ENCODE measurements around the gene NPPB.

NPPB gene

DNA sequence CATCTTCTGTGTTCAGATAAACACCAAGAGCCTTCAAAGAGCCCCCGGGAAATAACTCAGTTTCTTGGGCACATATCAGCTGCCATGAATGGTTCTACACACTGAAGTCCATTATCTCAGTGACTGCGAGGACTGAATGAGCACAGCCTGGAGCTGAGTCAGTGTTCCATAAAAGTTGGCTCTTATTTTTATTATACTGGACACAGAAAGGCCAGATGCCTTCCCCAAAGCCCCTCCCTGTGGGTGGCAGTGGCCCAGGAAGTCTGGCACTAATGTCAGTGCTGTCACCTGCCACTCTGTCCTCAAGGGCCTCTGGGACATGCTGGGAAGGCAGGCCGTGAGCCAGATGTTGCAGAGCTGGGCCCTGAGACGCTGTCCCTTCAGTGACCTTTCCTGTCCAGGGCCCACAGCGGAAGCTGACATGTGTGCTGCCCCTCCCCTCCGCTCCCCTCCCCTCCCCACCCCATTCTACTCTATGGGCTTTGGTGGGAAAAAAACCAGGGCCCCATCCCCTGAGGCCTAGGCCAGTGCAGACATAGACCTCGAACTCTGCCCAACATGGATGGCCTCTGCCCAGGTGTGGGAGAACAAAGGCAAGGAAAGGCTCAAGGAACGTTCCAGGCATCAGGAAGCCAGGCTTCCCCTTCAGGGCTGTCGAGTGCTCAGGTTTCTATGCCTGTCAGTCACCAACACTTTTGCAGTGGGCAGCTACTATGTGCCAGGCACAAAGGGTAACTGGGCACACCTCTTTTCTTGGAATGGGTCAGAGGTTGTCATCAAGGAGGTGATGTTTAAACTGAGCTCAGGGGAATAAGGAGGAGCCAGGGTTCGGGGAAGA is 22.4 kb upstream of the NPPB start:
- DNase-seq: no peak

DNA sequence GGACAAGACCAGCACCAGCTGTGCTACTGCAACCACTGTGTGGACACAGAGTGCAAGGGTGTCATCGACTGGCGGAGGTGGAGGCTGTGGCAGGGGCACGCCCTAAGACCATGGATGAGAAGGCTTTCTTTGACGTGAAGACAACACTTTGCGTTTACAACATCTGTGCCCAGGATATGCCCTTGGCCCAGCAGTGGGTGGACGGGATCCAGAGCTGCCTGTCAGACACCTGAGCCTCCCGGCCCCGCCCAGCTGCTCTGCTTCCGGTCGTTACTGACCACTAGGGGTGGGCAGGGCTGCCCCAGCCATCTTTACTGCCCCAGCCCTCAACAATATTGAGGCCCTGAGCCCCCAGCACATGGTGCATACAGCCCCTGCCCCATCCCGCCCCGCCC is 21.4 kb upstream of the NPPB start:
- DNase-seq: no peak

DNA sequence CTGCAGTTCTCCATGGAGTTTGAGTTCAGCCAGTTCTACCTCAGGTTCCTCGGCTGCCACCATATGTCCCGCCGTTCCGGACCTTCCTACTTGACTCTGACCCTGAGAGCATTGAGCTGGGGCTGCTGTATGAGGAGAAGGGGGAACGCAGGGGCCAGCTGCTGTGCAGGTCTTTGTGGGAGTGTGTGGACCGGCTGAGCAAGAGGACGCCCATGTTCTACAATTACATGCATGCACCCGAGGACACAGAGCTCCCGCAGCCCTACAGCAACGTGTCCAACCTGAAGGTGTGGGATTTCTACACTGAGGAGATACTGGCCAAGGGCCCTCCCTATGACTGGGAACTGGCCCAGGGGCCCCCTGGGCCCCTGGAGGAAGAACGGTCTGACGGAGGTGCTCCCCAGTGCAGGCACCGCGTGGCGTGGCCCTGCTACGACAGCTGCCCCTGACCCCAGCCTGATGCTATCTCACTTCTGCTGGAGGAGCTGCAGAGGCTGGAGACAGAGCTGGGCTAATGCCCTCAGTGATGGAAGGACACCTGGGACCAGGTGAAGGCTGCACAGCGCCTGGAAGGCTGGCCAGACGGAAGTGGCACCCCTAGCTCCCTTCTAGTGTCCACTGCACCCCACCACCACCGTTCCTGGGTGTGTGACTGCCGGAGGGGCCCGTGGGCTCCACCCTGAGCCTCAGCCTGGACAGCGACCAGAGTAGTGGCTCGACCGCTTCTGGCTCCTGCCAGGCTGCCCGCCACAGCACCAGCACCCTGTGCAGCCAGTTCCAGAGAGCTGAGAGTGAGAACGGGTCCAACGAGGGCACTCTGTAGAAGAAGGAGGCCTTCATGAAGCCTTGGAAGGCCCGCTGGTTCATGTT is 20.8 kb upstream of the NPPB start:
- no peak for DNase-seq

GRCh38 chr1:11878891-11879190 is 20.1 kb upstream of the NPPB start:
- no peak for DNase-seq

- no peak for DNase-seq
Observed at GRCh38 chr1:11878081-11878890, 19.5 kb upstream of the NPPB start.

DNA sequence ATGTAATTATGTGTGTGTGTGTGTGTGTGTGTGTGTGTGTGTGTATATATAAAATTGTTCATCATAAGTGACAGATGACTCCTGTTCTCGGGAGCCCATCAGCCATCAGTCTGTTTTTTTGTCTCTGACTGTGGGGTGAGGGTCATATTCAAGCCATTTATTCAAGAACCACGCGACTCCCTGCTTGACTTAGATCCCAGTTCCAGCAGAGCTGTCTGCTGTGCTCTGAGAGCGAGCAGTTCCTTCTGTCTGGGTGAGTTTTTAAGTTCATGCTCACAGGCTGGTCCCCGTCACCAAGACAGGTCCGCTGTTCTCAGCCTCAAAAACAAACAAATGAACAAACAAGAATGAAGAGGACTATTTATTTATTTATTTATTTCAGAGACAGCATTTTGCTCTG is 18.3 kb upstream of the NPPB start:
- DNase-seq: no peak

DNA sequence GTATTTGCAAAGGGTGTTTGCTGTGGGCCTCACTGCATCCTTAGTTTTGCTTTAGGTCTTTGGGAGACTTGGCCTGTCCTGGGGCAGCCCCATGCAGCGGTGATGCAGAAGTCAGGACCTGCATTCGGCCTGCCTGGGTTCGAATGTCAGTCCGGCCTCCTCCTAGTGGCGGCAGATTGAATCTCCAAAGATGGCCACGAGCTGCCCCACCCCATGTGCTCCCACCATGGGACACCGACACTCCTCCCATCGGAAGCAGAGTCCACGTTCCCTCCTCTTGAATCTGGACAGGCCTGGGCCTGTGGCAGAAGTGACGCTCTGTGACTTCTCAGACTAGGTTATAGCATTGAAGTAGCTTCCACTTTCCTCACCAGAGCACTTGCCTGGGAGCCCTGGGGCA is 16.3 kb upstream of the NPPB start:
- DNase-seq: no peak

- DNase-seq: no peak
Observed at GRCh38 chr1:11874624-11875023, 15.9 kb upstream of the NPPB start.

DNA sequence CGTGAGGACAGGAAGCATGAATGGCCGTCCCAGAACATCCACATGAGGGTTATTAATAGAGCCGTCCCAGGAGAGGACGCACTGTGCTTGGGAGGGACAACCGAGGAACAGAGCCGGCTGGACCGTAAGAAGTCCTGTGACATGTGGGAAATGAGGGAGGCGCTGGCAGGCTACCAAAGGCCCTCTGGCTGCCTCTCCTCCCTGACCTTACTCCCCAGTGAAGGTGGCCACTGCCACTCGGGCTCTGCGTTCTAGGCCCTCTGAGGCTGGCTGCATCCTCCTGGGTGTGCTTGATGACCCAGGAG is 15.5 kb upstream of the NPPB start:
- DNase-seq: no peak

- no peak for DNase-seq
Observed at GRCh38 chr1:11873395-11874257, 14.9 kb upstream of the NPPB start.

- DNase-seq: no peak
Observed at GRCh38 chr1:11872545-11872944, 13.8 kb upstream of the NPPB start.

DNA sequence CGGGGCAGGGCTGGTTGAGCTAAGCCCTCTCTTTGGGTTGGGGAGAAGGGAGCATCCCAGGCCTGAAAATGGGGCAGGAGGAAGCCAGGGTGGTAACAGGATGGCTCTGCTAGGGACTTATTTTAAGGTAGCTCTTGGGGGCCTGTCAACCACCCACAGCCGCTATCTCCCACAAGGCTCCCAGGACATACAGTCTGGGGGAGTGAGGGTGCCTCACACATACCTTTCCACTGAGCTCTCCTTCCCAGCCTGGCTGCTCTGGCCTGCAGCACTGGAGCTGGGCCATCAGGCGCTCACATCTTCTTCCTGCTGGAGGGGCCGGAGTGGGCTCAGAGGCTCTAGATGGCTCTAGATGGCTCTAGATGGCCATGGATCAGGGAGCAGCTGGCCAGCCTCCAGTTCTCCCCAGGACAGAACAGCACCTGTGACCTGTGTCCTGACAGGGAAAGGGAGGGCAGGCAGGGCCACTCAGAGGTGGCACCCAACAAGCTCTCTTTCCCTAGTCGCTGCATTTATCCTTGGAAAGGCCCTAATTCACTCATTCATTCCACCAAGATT is 11.0 kb upstream of the NPPB start:
- DNase-seq: no peak

- no peak for DNase-seq
Observed at GRCh38 chr1:11869104-11869503, 10.4 kb upstream of the NPPB start.

GRCh38 chr1:11868331-11868980 is 9.7 kb upstream of the NPPB start:
- no peak for DNase-seq

GRCh38 chr1:11862890-11863289 is 4.1 kb upstream of the NPPB start:
- DNase-seq: no peak

DNA sequence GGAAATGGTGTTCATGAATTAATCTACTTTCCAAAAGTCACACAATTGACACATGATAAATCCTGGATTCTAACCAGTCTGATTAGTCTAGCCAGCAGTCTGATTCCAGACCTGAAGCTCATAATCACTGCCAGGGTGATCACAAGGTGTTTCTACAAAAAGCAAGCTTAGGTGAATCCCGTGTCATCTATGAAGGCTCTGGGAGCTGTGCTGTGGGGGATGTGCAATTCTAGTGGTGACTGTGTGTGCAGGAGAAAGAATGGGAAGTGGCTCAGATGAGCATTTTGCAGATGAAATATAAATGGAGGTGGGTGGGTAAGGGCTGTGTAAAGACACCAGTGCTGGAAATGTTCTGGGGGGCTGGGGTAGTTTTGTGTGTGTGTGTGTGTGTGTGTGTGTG is 1.8 kb upstream of the NPPB start:
- no peak for DNase-seq

- DNase-seq: no peak
Observed at GRCh38 chr1:11860083-11860482, 1.3 kb upstream of the NPPB start.

GRCh38 chr1:11858968-11859871 is 475 bp upstream of the NPPB start:
- DNase-seq: peak; percentile 58

GRCh38 chr1:11858158-11858557 is 587 bp downstream of the NPPB start:
- DNase-seq: no peak

DNA sequence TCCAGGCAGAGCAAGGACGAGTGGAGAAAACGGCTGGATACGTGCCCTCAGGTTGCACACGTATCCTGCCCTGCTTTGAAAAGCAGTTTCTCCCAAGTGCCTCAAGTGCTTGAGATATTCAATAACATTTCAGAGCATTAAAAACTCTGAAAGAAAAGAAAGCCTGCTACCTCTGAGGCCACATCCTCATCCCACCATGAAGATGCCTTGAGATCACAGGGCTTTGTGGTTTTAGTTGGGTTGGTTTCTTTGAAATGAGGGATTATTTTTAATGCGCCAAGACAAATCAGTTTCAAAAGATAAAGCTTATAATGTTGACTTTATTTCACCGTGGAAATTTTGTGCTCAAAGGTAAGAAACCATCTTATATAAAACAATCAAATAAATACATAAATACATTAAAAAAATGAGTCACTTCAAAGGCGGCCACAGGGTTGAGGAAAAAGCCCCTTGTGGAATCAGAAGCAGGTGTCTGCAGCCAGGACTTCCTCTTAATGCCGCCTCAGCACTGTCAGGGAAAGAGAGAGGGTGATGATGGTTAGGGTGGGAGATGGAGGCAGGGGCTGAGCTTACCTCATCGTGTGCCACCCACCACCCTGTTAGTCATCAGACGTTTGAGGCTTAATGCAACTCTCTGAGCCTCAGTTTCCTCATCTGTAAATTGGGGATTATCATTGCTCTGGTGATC is 1.4 kb downstream of the NPPB start:
- DNase-seq: no peak

Data from CD4-positive, alpha-beta T cell treated with Interleukin-21 for 1 hour (primary cell).